Measurements from ENCODE around the gene PSTPIP1. TPM values are rescaled to one million over a fixed set of nuclear protein-coding genes. Genes with fewer than 3 reads are reported as not detected.

The PSTPIP1 gene
- total and polyA plus RNA-seq, 2 of the 8 experiments (the other 6 are each of a cell fraction or from before 2014, with no cell fraction given), result 1.6 to 1.8 TPM

DNA sequence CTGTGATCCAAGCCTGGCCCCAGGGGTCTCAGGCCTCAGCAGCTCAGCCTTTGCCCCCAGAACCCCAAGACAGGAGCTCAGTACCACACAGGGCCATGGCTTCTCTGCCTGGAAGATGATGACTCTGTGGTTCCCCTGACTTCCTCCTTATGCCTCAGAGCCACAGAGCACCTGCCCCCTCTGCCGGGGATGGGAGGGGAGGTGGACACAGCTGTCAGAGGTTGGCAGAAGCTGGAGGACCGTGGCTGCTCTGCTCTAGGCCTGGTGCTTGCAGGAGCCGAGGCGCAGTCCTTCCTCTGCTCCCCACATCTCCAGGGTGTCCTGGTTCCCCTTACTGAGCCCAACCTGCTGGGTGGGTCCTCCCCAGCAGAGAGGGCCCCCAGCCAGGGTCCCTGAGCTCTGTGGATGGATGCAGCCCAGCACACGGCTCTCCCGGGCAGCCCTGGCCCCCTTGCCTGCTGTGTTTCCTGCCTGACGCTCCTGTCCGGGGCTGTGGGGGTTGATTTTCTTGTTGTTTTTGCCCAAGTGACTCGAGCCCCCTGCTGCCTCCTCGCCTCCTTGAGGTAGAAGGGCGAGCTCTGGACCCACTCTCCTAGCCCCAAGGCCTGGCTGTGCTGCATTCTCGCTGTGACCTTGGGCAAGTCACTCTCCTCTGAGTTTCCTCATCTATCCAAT is 36.6 kb downstream of the PSTPIP1 start:
- Histone ChIP-seq H3K9ac (replicated peaks in 1 of 4; ENCODE audit: extremely low read depth in 1 of 4, low read depth in 3 of 4, low read length in 3 of 4) (no peak overlapping the region; a peak in 1 of 7 replicates), H4K91ac (replicated peaks; ENCODE audit: insufficient read length, low read length) (no peak overlapping the region), H3K4me2 (ENCODE audit: insufficient read depth in 1 of 2, low read depth in 2 of 2, low read length in 2 of 2) (no peak overlapping the region), H3K27ac (ENCODE audit: low read depth, low read length) (no peak overlapping the region), H3K56ac (replicated peaks; ENCODE audit: insufficient read length, low read depth, low read length) (no peak overlapping the region), H2BK12ac (ENCODE audit: low read depth, low read length) (no peak overlapping the region), H3K14ac (ENCODE audit: insufficient read length) (no peak overlapping the region), H3K18ac (ENCODE audit: extremely low read depth, low read length) (no peak overlapping the region; the same call in 1 of the 2 replicates), H3K4ac (replicated peaks; ENCODE audit: insufficient read length, low read depth, low read length) (no peak overlapping the region), H4K5ac (ENCODE audit: insufficient read length, low read depth, low read length) (no peak overlapping the region), H2AFZ (ENCODE audit: low read length) (no peak overlapping the region), H2AK5ac (ENCODE audit: low read depth, low read length) (no peak overlapping the region), H3K4me3 (ENCODE audit: extremely low read depth in 1 of 4, insufficient read depth in 2 of 4, low read depth in 3 of 4, low read length in 4 of 4) (no peak overlapping the region), H4K8ac (ENCODE audit: extremely low read depth, insufficient read depth, low read length) (no peak overlapping the region; the same call in 1 of the 2 replicates), H3K23me2 (ENCODE audit: low read depth, low read length) (peaks cover 4% of the 10 kb centered on the region; the same call in 1 of the 2 replicates), H3K9me3 (ENCODE audit: insufficient read depth in 2 of 2, low read depth in 1 of 2, low read length in 1 of 2) (no peaks in the 10 kb centered on the region), H2BK20ac (ENCODE audit: low read length) (no peak overlapping the region), H3K27me3 (replicated peaks in 1 of 4; ENCODE audit: control insufficient read depth in 3 of 4, extremely low read depth in 1 of 4, insufficient read depth in 3 of 4, low read length in 3 of 4) (peaks cover 0 to 7% (median 0%) of the 10 kb centered on the region in 4 experiments; a peak in 4 of 7 replicates), H4K20me1 (replicated peaks in 1 of 2; ENCODE audit: control insufficient read depth in 1 of 2, insufficient read depth in 2 of 2, low read length in 2 of 2) (no peaks in the 10 kb centered on the region), H3K23ac (ENCODE audit: insufficient read length) (no peak overlapping the region), H3K36me3 (ENCODE audit: control insufficient read depth in 2 of 4, insufficient read depth in 4 of 4, low read length in 3 of 4) (no peaks in the 10 kb centered on the region), H2BK15ac (ENCODE audit: low read length) (no peak overlapping the region), H2BK5ac (ENCODE audit: low read depth, low read length) (no peak overlapping the region), H3K79me2 (ENCODE audit: control insufficient read depth in 1 of 2, insufficient read depth in 2 of 2, low read length in 2 of 2) (no peaks in the 10 kb centered on the region), H3K4me1 (replicated peaks in 1 of 4; ENCODE audit: control insufficient read depth in 3 of 4, insufficient read depth in 4 of 4, low read length in 3 of 4) (peaks cover 0 to 26% (median 17%) of the 10 kb centered on the region in 4 experiments; a peak in 6 of 7 replicates), H3K79me1 (ENCODE audit: low read depth, low read length) (no peaks in the 10 kb centered on the region), H2BK120ac (replicated peaks; ENCODE audit: low read depth, low read length) (no peak overlapping the region)
- DNase-seq (ENCODE audit: low read depth in 1 of 2, low spot score in 2 of 2) (peak in 1 of 2 experiments; percentile 40), FAIRE-seq (no peak)
- ChIA-PET POLR2A (ENCODE audit: partially characterized antibody) (interaction anchor here (1.3 kb wide), 2 partner anchors 40 to 42 kb away, joined by 4 read pairs; partner anchors contain the start of gene TSPAN3), CTCF (ENCODE audit: partially characterized antibody) (interaction anchor here (0.8 to 2.9 kb wide), 12 partner anchors 9 to 64 kb away, joined by 3 to 8 read pairs (median 3); no protein-coding TSS in a partner anchor)
- no peak for TF ChIP-seq SAP30 (IDR thresholded peaks at IDR 0.05; ENCODE audit: insufficient read depth, insufficient replicate concordance, low read length)
- TF ChIP-seq CTBP2 (IDR thresholded peaks at IDR 0.05; ENCODE audit: borderline replicate concordance, insufficient read depth, insufficient read length, low read length), result no peak
- TF ChIP-seq TCF12 (IDR thresholded peaks at IDR 0.05; ENCODE audit: low read depth, low read length), result no peak
- no peak for TF ChIP-seq CEBPB (IDR thresholded peaks at IDR 0.05; ENCODE audit: low read depth, low read length)
- TF ChIP-seq KDM1A (IDR thresholded peaks at IDR 0.05; ENCODE audit: borderline replicate concordance, low read length), result no peak
- WGBS, 2 experiments (ENCODE audit: extremely low coverage in 1 of 2, insufficient coverage in 1 of 2, insufficient read length in 1 of 2, insufficient replicate concordance in 2 of 2, low coverage in 1 of 2, low lambda C conversion rate in 2 of 2, missing lambda C conversion rate in 1 of 2), result 85% methylated on average over 12 of the region's 12 CpGs; no CpG with 5 or more reads in 1 of the 2 experiments
